Measurements from ENCODE around the gene A2M.

DNA sequence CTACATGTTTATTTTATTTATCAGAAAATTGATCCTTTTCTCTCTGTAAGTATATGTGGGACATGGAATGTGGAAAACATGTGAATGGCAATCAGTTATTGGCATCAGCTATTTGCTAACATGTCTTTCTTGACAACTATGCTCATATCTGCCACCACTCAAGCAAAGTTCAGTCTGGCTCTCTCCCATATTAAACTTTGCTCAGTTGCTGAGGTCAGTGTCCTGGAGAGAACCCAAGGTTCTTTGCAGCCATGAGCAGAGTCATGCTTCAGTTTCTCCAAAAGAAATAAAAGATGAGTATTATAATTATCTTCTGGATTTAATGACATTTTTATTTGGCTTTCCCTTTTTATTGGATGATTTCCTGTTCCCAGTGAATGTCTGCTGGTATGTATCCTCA lies 42.6 kb downstream of the A2M start:
- TF ChIP-seq, protein P1, sequence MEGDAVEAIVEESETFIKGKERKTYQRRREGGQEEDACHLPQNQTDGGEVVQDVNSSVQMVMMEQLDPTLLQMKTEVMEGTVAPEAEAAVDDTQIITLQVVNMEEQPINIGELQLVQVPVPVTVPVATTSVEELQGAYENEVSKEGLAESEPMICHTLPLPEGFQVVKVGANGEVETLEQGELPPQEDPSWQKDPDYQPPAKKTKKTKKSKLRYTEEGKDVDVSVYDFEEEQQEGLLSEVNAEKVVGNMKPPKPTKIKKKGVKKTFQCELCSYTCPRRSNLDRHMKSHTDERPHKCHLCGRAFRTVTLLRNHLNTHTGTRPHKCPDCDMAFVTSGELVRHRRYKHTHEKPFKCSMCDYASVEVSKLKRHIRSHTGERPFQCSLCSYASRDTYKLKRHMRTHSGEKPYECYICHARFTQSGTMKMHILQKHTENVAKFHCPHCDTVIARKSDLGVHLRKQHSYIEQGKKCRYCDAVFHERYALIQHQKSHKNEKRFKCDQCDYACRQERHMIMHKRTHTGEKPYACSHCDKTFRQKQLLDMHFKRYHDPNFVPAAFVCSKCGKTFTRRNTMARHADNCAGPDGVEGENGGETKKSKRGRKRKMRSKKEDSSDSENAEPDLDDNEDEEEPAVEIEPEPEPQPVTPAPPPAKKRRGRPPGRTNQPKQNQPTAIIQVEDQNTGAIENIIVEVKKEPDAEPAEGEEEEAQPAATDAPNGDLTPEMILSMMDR (IDR thresholded peaks at IDR 0.05) = no peak
- TF ChIP-seq POLR2A (IDR thresholded peaks at IDR 0.05) = no peak
- no peak for TF ChIP-seq EP300 (IDR thresholded peaks at IDR 0.05)

Data from upper lobe of left lung (tissue), 4 donors.